HG03066 (cell line): ENCODE results near the gene RGS9.

Experiments
- ATAC-seq: cut with Tn5 transposase; IDR thresholded peaks from one replicate; pipeline ENCODE4 v1.9.1; 2021; ENCODE audit warnings: low read depth; ENCODE audit not compliant: unreplicated experiment

Gene RGS9

DNA sequence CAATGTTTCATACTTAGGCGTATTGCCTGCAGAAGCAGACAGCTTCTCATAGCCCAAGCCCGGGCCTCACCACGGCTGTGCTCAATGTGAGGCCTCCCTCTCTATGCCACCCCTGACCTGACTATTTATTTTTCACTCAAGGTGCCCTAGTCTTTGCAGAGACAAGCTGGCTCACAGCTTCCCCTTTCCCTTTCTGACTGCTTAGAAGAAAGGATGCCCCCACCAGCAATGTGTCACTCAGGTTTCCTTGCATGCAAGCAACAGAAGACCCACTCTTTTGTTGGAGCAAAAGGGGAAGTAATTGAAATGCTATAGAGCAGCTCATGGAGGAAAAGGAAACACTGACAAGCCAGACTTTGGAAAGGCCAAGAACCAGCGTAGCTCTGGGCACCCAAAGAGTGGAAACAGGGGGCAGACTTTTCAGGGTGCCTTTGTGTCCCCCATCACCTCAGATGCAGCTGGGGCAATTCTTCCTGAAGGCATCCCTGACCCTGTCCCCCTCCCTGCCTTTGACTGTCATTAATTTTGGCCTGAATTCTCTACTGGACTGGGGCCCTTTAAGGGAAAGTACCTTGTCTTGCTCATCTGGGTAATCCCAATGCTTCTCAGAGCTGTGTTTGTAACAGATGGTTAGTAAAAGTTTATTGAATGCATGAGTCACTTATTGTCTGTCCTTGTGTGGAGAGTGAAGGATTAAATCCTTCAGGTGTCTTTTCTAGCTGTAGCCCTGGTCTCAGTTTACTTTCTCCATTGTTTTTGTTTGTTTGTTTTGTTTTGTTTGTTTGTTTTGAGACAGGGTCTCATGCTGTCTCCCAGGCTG is 17.8 kb downstream of the RGS9 start:
- ATAC-seq, result peak; percentile 85

DNA sequence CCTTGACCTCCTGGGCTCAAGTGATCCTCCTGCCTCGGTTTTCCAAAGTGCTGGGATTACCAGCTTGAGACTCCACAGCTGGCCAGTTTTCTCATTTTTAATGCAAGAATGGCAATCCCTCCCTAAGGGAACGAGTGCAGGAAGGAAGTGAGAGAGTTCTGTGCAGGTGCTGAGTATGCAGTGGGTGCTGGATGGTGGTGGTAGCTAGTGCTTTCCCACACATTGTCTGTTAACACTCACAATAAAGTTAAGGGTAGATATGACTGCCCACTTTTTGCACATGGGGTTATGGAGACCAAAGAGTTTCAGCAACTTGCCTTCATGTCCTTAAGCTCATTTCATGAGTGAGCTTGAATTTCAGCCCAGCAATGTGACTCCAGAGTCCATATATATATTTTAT is 18.5 kb downstream of the RGS9 start:
- ATAC-seq, result peak; percentile 46

DNA sequence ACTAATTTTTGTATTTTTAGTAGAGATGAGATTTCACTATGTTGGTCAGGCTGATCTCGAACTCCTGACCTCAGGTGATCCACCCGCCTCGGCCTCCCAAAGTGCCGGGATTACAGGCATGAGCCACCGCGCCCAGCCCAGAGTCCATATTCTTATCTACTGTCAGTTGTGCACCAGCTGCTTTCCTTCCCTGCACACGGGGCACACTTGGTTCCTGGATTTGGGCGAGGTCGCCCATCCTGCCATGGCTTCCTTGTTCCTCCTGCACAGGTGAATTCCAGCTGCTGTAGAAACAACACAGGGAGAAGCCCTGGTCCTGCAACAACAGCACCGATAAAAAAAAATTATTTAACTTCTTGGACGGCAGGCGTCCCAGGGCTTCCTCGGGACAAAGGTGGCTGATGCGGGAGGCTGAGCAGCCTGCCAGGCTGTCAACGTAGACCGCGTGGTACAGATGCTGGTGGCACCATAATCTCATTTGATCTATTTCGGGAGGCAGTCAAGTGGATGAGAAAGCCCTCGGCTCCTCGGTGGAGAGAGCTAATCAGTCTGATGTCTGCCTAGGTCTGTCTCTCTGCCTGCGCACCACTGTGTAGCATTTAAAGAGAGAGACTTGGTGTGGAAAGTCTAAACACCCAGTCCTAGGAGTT is 19.1 kb downstream of the RGS9 start:
- ATAC-seq, result no peak

DNA sequence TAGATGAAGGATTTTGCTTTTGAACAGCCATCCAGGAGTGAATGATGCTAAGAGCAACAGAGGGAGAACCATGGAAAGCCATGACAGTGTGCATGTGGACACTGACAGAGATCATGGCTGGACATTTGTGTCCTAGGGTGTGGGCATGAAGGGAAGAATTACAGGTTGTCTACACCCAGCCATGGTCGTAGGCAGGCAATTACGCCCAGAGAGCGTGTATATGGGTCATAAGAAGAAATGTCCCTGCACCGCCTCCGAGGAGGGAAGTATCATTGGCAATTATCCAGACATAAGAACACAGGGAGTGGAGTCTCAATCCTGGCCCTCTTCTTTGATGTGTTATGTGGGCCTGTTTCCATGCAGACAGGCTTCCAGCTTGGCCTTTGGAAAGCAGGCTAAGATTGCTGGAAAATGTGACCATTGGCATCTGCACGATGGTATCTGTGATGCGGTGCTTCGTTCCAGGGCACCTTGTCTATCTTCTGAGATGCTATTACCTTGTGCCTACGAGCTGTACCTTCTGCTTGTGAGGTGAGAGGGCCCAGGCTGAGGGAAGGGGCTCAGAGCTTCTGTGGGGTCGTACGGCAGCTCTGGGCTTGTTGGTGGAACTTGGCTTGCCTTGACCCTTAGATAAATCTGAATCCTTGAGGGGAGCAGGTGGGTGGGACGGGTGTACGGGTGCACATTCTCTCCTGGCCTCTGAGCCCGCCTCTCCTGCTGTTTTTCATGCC is 19.8 kb downstream of the RGS9 start:
- ATAC-seq, result no peak

DNA sequence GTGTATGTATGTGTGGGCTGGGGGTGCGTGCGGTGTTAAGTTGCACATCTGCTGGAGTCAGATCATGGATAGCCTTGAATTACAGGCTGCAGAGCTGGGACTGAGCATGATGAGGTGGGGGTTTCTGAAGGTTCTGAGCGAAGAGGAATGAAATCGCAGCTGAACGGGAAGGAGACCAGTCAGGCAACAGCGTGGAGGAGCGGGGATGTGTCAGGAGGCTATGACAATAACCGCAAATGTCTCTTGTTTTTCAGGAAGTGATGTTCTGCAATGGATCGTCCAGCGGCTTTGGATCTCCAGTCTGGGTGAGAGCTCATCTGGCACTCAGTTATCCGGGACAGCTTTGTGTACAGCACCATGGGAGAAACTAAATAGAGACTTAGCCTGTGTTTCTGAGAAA is 20.9 kb downstream of the RGS9 start:
- no peak for ATAC-seq

DNA sequence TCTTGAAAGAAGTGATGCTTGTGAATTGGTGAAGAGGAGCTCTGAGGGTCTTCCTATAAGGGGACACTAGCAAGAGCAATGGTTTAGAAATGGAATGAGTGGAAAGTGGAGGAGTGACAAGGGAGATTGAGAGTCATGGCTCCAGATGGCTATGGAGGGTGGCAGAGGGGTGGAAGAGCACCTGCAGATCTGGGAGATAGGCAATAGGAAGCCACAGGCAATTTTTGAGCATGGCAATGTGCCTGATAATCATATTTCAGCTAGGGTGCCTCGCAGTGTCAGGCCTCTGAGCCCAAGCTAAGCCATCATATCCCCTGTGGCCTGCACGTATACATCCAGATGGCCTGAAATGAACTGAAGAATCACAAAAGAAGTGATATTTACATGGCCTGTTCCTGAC is 21.5 kb downstream of the RGS9 start:
- no peak for ATAC-seq

DNA sequence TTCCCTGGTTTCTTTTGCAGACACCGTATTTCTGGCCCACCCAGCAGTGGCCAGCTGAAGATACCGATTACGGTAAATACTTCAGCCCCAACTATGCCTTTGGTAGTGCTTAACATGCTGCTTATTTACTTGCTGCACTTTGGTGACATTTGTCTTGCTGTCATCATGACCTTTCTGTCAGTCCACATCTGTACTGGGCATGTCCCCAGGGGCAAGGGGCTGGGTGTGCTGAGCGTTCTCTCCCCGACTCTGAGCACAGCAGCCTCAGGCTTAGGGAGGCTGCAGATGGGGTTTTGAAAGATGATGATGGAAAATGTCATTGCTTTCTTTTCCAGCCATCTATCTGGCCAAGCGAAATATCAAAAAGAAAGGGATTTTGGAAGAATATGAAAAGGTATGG is 23.3 kb downstream of the RGS9 start:
- no peak for ATAC-seq

DNA sequence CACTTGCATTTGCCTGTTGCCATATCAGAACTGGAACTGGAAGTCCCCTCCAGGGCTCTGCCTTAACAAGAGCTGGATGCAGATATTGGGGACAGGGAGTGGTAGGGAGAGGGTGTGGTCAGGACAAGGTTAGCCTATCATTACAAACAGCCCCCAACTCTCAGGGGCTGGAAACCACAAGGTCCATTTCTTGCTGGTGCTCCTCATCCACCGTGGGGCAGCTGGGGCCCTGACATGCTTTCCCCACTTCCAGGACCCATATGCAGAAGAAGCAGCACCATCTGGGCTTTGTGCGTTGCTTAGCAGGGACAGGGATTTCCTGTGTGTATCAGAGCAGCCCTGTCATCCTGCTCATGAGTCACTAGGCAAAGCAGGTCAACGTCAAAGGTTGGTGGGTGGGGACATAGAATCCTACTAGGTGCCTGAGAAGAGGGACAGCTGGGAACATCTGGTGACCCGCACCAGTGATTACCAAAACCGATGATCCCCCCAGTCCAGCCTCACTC is 26.9 kb downstream of the RGS9 start:
- peak; percentile 94 for ATAC-seq

DNA sequence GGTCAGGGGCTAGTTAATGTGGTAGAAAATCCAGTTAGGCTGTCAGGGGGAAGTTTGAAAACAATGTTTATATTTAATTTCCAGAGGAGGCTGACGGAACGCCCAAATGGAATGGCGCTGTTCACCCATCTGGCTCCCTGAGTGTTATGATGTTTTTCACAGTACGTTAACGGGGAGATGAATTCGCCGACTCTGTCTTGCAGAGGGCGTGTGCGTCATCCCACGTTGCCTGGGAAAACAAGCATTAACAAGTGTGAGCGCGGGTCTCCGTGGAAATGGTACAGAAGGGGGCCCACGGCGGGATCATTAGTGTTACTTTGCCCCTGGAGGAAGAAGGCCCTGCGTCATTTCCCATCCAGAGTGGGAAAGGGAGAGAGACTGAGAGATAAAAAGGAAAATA is 29.6 kb downstream of the RGS9 start:
- ATAC-seq, result no peak

DNA sequence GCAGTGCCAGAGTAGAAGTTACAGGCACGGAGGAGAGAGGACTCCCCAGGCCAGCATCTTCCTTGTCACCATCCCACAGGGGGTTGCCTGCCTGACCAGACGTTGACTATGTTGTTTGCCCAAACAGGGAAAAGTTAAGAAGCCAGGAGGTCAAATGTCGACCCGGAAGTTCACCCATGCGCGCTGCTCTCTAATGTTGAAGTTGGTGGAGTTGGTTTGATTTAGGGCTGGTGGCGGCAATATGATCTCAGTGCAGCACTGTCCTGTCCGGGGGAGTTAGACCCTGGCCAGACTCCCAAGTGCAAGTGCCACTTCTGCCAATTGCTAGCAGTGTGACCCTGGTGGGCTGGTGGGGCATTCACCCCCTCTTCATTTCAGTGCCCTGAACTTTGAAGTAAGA is 30.4 kb downstream of the RGS9 start:
- no peak for ATAC-seq

DNA sequence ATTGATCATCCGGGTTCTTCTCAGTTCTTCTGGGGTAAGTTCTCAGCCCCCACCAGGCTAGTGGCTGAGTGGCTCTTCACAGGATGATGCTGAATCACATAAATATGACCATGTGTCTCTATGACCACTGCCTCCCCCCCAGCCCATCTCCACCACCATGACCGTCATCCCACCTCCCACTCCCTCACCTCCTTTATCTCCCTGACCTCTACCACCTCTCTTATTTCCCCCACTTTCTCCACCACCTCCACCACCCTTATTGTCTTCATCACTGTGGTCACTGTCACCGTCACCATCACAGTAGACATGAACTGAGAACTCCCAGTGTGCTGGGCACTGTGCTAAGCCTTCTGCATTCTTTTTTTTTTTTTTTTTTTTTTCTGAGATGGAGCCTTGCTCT is 32.5 kb downstream of the RGS9 start:
- no peak for ATAC-seq

DNA sequence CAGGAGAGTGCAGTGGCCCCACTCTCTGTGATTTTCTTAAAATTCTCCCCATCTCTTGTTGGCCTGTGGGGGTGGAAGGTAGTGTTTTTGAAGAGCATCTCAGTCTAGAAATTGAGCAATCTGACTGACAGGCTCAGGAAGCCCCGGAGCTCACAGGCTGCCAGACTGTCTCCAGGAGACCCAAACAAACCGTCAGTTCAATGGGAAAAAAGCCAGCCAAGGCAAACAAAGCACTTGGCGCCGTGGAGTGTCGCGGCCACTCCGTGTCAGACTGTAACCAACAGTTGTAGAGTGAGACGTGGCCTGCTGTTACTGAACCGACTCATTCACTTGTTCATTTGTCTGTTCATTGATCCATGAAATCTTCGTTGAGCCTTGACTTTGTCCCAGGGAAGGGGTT is 33.7 kb downstream of the RGS9 start:
- no peak for ATAC-seq

DNA sequence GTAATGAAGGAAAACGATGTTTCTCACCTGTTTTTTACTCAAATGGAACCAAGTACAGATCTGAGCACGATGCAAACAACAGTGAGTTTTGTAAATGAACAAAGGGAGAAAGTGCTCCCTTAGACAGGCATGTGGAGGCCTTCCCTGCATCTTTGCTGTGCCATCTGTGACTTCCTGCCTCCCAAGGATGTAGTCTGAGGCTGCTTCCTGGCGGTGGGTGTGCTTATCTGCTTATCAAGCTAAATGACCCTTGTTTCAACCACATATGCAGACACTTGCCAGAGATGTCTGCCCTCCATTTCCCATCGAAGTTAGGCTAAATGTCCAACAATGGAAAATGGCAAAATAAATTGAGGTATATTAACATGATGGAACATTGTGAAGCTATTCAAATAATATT is 34.6 kb downstream of the RGS9 start:
- ATAC-seq, result no peak

DNA sequence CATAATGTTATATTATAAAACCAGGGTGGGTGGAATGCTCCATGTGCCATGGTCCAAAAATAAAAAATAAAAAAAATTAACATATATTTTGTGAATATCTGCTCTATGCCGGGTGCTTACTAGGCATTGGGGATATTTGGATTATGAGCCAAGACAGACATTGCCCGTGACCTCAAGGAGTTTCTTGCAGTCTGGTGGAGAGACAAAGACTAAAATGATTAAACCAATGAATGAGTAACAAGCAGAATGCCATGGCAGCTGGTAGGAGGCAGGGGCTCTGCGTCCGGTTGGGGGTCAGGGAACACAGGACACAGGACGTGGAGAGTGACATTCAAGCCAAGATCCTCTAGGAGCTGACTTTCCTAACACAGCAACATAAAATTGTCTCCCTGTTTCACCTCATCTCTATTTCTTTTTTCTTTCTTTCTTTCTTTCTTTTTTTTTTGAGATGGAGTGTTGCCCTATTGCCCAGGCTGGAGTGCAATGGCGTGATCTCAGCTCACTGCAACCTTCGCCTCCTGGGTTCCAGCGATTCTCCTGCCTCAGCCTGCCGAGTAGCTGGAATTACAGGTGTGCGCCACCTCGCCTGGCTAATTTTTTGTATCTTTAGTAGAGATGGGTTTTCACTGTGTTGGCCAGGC is 35.4 kb downstream of the RGS9 start:
- no peak for ATAC-seq

DNA sequence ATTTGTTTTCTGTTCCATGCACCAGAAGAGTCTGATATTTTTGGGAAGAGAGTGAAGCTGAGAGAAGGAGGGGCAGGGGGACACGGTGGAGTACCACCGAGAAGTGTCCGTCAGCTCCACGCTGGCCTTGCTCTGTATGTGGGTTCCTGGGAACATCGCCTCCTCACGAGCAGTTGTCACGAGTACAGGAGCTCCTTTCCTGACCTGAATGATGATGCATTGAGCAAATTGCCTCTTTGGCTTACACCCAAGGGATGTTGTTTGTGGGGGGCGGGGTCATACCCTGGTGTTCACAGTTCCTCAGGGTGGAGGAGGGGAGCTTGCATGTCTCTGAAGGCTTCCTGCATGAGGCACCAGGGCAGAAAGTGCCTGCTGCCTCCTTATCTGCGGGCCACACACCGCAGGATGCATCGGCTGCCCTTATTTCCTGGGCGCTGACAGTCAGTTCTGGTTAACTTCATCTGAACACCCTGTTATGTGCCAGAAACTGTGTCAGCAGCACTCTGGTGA is 36.2 kb downstream of the RGS9 start:
- ATAC-seq, result no peak

DNA sequence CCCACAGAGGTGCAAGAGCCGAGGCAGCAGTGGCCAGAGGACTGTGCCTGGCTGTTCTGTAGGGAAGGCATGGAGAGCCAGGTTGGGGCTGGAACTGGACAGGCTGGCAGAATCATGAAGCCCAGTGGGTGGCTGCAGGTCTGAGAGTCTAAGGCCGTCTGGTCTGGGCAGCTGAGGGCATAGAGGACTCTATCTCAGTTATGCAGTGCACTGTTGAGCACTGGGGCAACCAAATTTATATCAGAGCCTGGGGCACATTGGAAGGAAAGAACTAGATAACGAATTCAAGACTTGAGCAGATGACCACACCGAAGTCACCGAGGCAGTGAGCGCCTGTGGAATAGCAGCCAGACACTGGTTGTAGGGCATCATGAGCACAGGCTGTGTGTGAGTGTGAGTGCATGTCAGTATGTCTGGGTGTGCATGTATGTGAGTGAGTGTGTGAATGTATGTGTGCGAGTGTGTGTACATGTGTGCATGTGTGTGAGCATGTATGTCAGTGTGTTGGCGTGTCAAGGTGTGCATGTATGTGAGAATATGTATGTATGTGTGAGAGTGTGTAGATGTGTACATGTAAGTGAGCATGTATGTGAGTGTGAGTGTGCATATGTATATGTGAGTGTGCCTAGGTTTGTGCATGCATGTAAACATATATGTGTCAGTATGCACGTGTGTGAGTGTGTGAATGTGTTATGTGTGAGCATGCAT is 37.0 kb downstream of the RGS9 start:
- no peak for ATAC-seq

DNA sequence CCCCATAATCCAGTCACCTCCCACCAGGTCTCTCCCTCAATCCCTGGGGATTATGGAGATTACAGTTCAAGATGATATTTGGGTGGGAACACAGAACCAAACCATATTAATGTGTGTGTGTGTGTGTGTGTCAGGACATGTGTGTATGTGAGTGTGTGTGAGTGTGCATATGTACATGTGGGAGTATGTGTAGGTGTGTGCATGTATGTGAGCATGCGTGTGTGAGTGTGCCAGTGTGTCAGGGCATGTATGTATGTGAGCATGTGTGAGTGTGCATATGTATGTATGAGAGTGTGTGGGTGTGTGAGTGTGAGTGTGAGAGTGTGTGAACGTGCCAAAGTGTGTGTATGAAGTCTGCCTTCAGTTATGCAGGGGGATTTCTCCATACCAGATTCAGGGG is 37.8 kb downstream of the RGS9 start:
- ATAC-seq, result no peak

DNA sequence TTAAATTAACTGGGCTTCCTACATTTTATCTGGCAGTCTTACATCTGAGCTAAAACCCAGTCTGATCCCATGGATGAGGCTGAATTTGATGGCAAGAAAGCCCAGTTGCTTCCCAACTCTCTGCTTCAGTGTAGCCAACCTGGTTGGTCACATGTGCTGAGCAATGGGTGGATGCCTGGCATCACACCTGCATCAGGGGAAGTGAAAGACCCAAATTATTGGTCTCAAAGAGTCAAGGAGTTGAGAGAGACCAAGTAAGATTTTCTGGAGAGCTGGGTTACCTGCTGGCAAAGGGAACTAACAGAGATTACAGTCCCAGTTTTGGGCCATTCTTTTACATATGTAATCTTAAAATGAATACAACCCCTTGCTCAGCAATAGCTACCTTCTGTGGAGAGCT is 38.8 kb downstream of the RGS9 start:
- no peak for ATAC-seq

DNA sequence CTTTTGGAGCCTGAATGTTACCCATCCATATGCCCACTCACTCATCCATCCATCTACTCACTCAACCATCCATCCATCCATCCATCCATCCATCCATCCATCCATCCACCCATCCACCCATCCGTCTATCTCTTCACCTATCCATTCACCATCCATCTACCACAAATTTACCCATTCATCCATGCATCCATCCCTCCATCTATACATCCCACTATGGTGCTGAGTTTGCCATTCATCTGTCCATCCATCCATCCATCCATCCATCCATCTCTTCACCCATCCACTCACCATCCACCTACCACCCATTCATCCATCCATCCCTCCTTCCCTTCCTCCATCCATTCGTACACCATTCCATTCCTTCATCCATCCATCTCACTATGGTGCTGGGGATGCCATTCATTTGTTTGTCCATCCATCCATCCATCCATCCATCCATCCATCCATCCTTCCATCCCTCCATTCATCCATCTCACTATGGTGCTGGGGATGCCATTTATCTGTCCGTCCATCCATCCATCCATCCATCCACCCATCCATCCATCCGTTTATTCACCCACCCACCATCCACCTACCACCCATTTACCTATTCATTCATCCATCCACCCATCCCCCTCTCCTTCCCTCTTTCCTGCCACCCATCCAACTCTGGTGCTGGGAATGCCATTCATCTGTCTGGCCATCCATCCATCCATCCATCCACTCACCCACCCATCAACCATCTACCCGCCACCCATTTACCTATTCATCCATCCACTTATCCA is 39.7 kb downstream of the RGS9 start:
- ATAC-seq, result no peak
